Upper lobe of left lung (tissue), 6 donors: ENCODE data around the gene RPS29. TPM values are rescaled to one million over a fixed set of nuclear protein-coding genes. Genes with fewer than 3 reads are reported as not detected.

ENCODE experiments used
- ATAC-seq, 2 donors: fragments of 200-7000 bp; cut with Tn5 transposase; one replicate each; pipeline ENCODE4 v1.9.1; 2022; ENCODE audit warnings: mild to moderate bottlenecking in 2 of 2, moderate library complexity in 2 of 2; ENCODE audit not compliant: low FRiP score in 2 of 2
- DNase-seq, 2 donors: peaks; one replicate each; pipeline ENCODE4 v3.0.0-alpha.2; 2019 to 2020
- H3K27ac ChIP-seq, 4 donors: fragments of 200-600 bp; sonication (generic); one replicate each; pipeline ENCODE4 v1.5.1; 2016 to 2019
- H3K27me3 ChIP-seq, 4 donors: fragments of 200-600 bp; sonication (generic); one replicate each; pipeline ENCODE4 v1.5.1; 2017 to 2019
- H3K36me3 ChIP-seq, 4 donors: fragments of 200-600 bp; sonication (generic); one replicate each; pipeline ENCODE4 v1.5.1; 2016 to 2019
- H3K4me1 ChIP-seq, 4 donors: fragments of 200-600 bp; sonication (generic); one replicate each; pipeline ENCODE4 v1.5.1; 2018 to 2019
- H3K4me3 ChIP-seq, 4 donors: fragments of 200-600 bp; sonication (generic); one replicate each; pipeline ENCODE4 v1.5.1; 2017 to 2019; ENCODE audit warnings: mild to moderate bottlenecking in 2 of 4, moderate library complexity in 1 of 4
- H3K9me3 ChIP-seq, 4 donors: fragments of 200-600 bp; sonication (generic); one replicate each; pipeline ENCODE4 v1.5.1; 2018 to 2019
- CTCF ChIP-seq, 6 experiments: fragments of 450-650 bp in 4 of 6; fragments of 200-600 bp in 2 of 6; sonication (generic) in 2 of 6; IDR thresholded peaks; one replicate each; pipeline ENCODE4 v1.5.1; 2016 to 2019; ENCODE audit warnings: antibody characterized with exemption in 6 of 6
- EP300 ChIP-seq, 4 donors: sonication (generic); formaldehyde crosslinking; IDR thresholded peaks; one replicate each; pipeline ENCODE4 v1.5.1; 2017; ENCODE audit warnings: antibody characterized with exemption in 4 of 4, control low read depth in 2 of 4
- POLR2A ChIP-seq, 4 donors: fragments of 450-650 bp; IDR thresholded peaks; one replicate each; pipeline ENCODE4 v1.5.1; 2016 to 2017; ENCODE audit warnings: antibody characterized with exemption in 4 of 4, mild to moderate bottlenecking in 2 of 4
- POLR2AphosphoS5 ChIP-seq, 2 donors: sonication (generic); formaldehyde crosslinking; IDR thresholded peaks; one replicate each; pipeline ENCODE4 v1.5.1; 2017; ENCODE audit warnings: antibody characterized with exemption in 2 of 2
- WGBS, 2 donors: methylation state at CpG; one replicate each; pipeline ENCODE4 v1.1.5; 2017 to 2018; 5-methylcytosine and 5-hydroxymethylcytosine counted together
- total RNA-seq, 6 donors: library from RNA; depleted of rRNA in 4 of 6; stranded (reverse); fragments of >200 nt in 4 of 6; gene quantifications; one replicate each; pipeline versions ENCODE4 v1.1.0 to v1.2.1, GENCODE V29; 2016 to 2021
- donor health status: DM: no; HTN: no; CAD: no; lungs with moderate emphysema.
- donor health status: DM: no; HTN: yes; CAD: no; lungs with severe emphysema.

RPS29 gene
- total RNA-seq, 6 donors from 2014 or later: 308 to 5,471 (median 1,242) TPM

- DNase-seq: no peak
- no peak for ATAC-seq
- TF ChIP-seq POLR2AphosphoS5 (IDR thresholded peaks at IDR 0.05): no peak
- no peak overlapping the region for H3K4me3 ChIP-seq
- no peak overlapping the region for H3K27ac ChIP-seq
- no peaks in the 10 kb centered on the region for H3K36me3 ChIP-seq
- no peaks in the 10 kb centered on the region for H3K9me3 ChIP-seq
- H3K27me3 ChIP-seq: no peaks in the 10 kb centered on the region
- H3K4me1 ChIP-seq: no peaks in the 10 kb centered on the region
Observed at GRCh38 chr14:49553106-49553505, 33.1 kb downstream of the RPS29 start.

GRCh38 chr14:49551569-49551968, 34.6 kb downstream of the RPS29 start:
- Histone ChIP-seq H3K36me3 (no peaks in the 10 kb centered on the region), H3K4me3 (no peak overlapping the region), H3K27ac (no peak overlapping the region), H3K9me3 (no peaks in the 10 kb centered on the region), H3K4me1 (no peaks in the 10 kb centered on the region), H3K27me3 (no peaks in the 10 kb centered on the region)
- 88 to 96% methylated on average over 2 of the region's 2 CpGs for WGBS, 2 donors
- TF ChIP-seq EP300 (IDR thresholded peaks at IDR 0.05): no peak
- no peak for TF ChIP-seq POLR2A (IDR thresholded peaks at IDR 0.05)
- no peak for TF ChIP-seq POLR2AphosphoS5 (IDR thresholded peaks at IDR 0.05)
- TF ChIP-seq CTCF (IDR thresholded peaks at IDR 0.05): no peak
- ATAC-seq (no peak), DNase-seq (no peak)

- WGBS, 2 donors: 47 to 57% methylated on average over 5 of the region's 5 CpGs
- DNase-seq: no peak
- no peaks in the 10 kb centered on the region for H3K36me3 ChIP-seq
- no peak overlapping the region for H3K4me3 ChIP-seq
- no peak overlapping the region for H3K27ac ChIP-seq
- ATAC-seq: no peak
- no peaks in the 10 kb centered on the region for H3K4me1 ChIP-seq
- no peaks in the 10 kb centered on the region for H3K9me3 ChIP-seq
- TF ChIP-seq EP300 (IDR thresholded peaks at IDR 0.05) (no peak), CTCF (IDR thresholded peaks at IDR 0.05) (no peak), POLR2AphosphoS5 (IDR thresholded peaks at IDR 0.05) (no peak), POLR2A (IDR thresholded peaks at IDR 0.05) (no peak)
- H3K27me3 ChIP-seq: no peaks in the 10 kb centered on the region
Observed at GRCh38 chr14:49550286-49551184, 35.6 kb downstream of the RPS29 start.

- no peak for DNase-seq
- H3K27ac ChIP-seq: no peak overlapping the region
- 69 to 72% methylated on average over 4 of the region's 4 CpGs for WGBS, 2 donors
- ATAC-seq: no peak
- no peaks in the 10 kb centered on the region for H3K36me3 ChIP-seq
- TF ChIP-seq CTCF (IDR thresholded peaks at IDR 0.05) (no peak), EP300 (IDR thresholded peaks at IDR 0.05) (no peak), POLR2A (IDR thresholded peaks at IDR 0.05) (no peak), POLR2AphosphoS5 (IDR thresholded peaks at IDR 0.05) (no peak)
- H3K9me3 ChIP-seq: no peaks in the 10 kb centered on the region
- no peak overlapping the region for H3K4me3 ChIP-seq
- no peaks in the 10 kb centered on the region for H3K4me1 ChIP-seq
- no peaks in the 10 kb centered on the region for H3K27me3 ChIP-seq
Observed at GRCh38 chr14:49549881-49550280, 36.3 kb downstream of the RPS29 start.

GRCh38 chr14:49549446-49549845, 36.7 kb downstream of the RPS29 start:
- H3K4me3 ChIP-seq: no peak overlapping the region
- H3K4me1 ChIP-seq: no peaks in the 10 kb centered on the region
- H3K27ac ChIP-seq: no peak overlapping the region
- no peaks in the 10 kb centered on the region for H3K9me3 ChIP-seq
- no peak for ATAC-seq
- no peak for TF ChIP-seq POLR2A (IDR thresholded peaks at IDR 0.05)
- no peak for TF ChIP-seq EP300 (IDR thresholded peaks at IDR 0.05)
- TF ChIP-seq CTCF (IDR thresholded peaks at IDR 0.05): no peak
- TF ChIP-seq POLR2AphosphoS5 (IDR thresholded peaks at IDR 0.05): no peak
- 69 to 79% methylated on average over 1 of the region's 1 CpG for WGBS, 2 donors
- no peaks in the 10 kb centered on the region for H3K36me3 ChIP-seq
- no peaks in the 10 kb centered on the region for H3K27me3 ChIP-seq
- DNase-seq: no peak
